Endodermal cell (in vitro differentiated cells): Measurements from ENCODE around the gene COL27A1. TPM values are rescaled to one million over a fixed set of nuclear protein-coding genes. Genes with fewer than 3 reads are reported as not detected.

ENCODE experiments used
- DNase-seq: peaks from one replicate; pipeline ENCODE4 v3.0.0-alpha.2; 2017
- H3K27ac ChIP-seq: 2 replicates; pipeline ENCODE4 v1.5.1; 2013; ENCODE audit warnings: mild to moderate bottlenecking, low read depth, low read length, moderate library complexity
- H3K27me3 ChIP-seq: 2 replicates; pipeline ENCODE4 v1.6.1; 2013; ENCODE audit warnings: mild to moderate bottlenecking, low read length, moderate library complexity; ENCODE audit not compliant: insufficient read depth, control insufficient read depth, poor library complexity, severe bottlenecking
- H3K36me3 ChIP-seq: 2 replicates; pipeline ENCODE4 v1.7.0; 2013; ENCODE audit warnings: mild to moderate bottlenecking, low read length, moderate library complexity; ENCODE audit not compliant: control insufficient read depth, insufficient read depth
- H3K4me1 ChIP-seq: one replicate; pipeline ENCODE4 v1.7.0; 2013; ENCODE audit warnings: low read length; ENCODE audit not compliant: control insufficient read depth, insufficient read depth
- H3K4me3 ChIP-seq: 2 replicates; pipeline ENCODE4 v1.5.1; 2013; ENCODE audit warnings: mild to moderate bottlenecking, low read length, moderate library complexity
- H3K9ac ChIP-seq: 2 replicates; pipeline ENCODE4 v1.6.1; 2013; ENCODE audit warnings: mild to moderate bottlenecking, low read length, moderate library complexity; ENCODE audit not compliant: poor library complexity, severe bottlenecking; ENCODE audit errors: extremely low read depth
- H3K9me3 ChIP-seq: 2 replicates; pipeline ENCODE4 v1.6.1; 2013; ENCODE audit warnings: mild to moderate bottlenecking, low read length, moderate library complexity; ENCODE audit not compliant: control insufficient read depth
- H3K27ac Mint-ChIP-seq: 2 replicates; pipeline ENCODE4 v1.8.0; 2020; ENCODE audit warnings: mixed read lengths
- H3K27me3 Mint-ChIP-seq: 2 replicates; pipeline ENCODE4 v1.8.0; 2021; ENCODE audit warnings: mild to moderate bottlenecking, mixed read lengths; ENCODE audit not compliant: insufficient read depth
- H3K36me3 Mint-ChIP-seq: 2 replicates; pipeline ENCODE4 v1.8.0; 2020; ENCODE audit warnings: low read depth, mixed read lengths
- H3K4me1 Mint-ChIP-seq: 2 replicates; pipeline ENCODE4 v1.8.0; 2020; ENCODE audit warnings: mixed read lengths
- H3K4me3 Mint-ChIP-seq: 2 replicates; pipeline ENCODE4 v1.8.0; 2020; ENCODE audit warnings: mild to moderate bottlenecking, moderate library complexity, mixed read lengths
- H3K9me3 Mint-ChIP-seq: 2 replicates; pipeline ENCODE4 v1.8.0; 2020; ENCODE audit warnings: mild to moderate bottlenecking, mixed read lengths
- WGBS, 2 experiments: methylation state at CpG; one replicate each; pipeline versions ENCODE4 v1.1.5 to v1.1.7; 2013; ENCODE audit warnings: missing lambda C conversion rate in 2 of 2, mixed read lengths in 1 of 2; ENCODE audit not compliant: insufficient coverage in 1 of 2, insufficient read length in 1 of 2; 5-methylcytosine and 5-hydroxymethylcytosine counted together
- total RNA-seq, 2 donors: library from RNA; stranded (reverse); fragmentation: NEBNext Ultra II Directional in 1 of 2; extraction: Animal tissue kit (Norgen Biotek cat#: 25700) in 1 of 2; gene quantifications; 2 replicates in 1 of 2; 3 replicates in 1 of 2; pipeline ENCODE4 v1.2.1, GENCODE V29; 2021
- TF ChIP-seq, protein P1 (sequence below): fragments of 200-600 bp; sonication (generic); conservative IDR thresholded peaks from 2 replicates; pipeline ENCODE4 v1.5.0; 2021; ENCODE audit warnings: antibody characterized with exemption, mild to moderate bottlenecking

COL27A1 gene
- total RNA-seq, 2 donors from 2014 or later = 43.8 to 69.5 TPM

DNA sequence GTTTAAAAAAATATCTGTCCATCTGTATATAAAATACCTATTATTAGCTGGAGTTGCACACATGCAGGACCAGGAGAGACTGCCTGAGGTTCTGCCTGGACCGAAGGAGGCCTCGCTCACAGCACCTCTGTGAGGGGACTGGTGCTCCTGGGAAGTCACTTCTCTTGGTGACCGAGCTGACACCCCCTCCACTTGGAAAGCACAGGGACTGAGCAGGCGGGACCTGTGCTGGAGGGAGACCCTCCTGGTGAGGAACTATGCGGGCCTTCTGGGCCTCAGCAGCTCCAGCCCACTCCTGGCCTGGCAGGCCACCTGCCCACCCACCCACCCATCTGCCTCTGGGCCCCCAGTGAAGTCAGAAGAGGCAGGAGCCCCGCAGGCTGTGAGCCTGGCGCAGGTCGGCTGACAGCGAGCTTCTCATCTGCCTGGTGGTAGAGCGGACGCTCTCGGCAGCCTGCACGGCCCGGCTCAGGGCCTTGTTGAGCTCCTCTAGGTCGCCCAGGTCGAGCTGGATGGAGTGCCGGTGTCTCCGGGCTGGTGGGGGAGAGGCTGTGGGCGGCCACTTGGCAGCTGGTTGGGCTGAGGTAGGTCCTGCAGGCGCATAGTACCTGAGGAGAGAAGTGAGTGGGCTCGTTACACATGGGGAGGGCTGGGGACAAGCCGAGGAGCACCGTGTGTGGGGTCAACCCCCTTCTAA, 181.5 kb downstream of the COL27A1 start:
- Mint-ChIP-seq H3K9me3 (peaks cover 2% of the 10 kb centered on the region), H3K27me3 (no peaks in the 10 kb centered on the region), H3K36me3 (peaks cover 27% of the 10 kb centered on the region), H3K4me1 (no peaks in the 10 kb centered on the region), H3K4me3 (no peak overlapping the region), H3K27ac (no peak overlapping the region)
- Histone ChIP-seq H3K4me1 (no peaks in the 10 kb centered on the region), H3K9ac (no peak overlapping the region), H3K36me3 (no peaks in the 10 kb centered on the region), H3K27me3 (no peaks in the 10 kb centered on the region), H3K27ac (no peak overlapping the region), H3K4me3 (no peak overlapping the region), H3K9me3 (no peaks in the 10 kb centered on the region)
- TF ChIP-seq, protein P1, sequence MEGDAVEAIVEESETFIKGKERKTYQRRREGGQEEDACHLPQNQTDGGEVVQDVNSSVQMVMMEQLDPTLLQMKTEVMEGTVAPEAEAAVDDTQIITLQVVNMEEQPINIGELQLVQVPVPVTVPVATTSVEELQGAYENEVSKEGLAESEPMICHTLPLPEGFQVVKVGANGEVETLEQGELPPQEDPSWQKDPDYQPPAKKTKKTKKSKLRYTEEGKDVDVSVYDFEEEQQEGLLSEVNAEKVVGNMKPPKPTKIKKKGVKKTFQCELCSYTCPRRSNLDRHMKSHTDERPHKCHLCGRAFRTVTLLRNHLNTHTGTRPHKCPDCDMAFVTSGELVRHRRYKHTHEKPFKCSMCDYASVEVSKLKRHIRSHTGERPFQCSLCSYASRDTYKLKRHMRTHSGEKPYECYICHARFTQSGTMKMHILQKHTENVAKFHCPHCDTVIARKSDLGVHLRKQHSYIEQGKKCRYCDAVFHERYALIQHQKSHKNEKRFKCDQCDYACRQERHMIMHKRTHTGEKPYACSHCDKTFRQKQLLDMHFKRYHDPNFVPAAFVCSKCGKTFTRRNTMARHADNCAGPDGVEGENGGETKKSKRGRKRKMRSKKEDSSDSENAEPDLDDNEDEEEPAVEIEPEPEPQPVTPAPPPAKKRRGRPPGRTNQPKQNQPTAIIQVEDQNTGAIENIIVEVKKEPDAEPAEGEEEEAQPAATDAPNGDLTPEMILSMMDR = no peak
- WGBS, 2 experiments = 91 to 93% methylated on average over 9 to 23 of the region's 23 CpGs
- DNase-seq = no peak

DNA sequence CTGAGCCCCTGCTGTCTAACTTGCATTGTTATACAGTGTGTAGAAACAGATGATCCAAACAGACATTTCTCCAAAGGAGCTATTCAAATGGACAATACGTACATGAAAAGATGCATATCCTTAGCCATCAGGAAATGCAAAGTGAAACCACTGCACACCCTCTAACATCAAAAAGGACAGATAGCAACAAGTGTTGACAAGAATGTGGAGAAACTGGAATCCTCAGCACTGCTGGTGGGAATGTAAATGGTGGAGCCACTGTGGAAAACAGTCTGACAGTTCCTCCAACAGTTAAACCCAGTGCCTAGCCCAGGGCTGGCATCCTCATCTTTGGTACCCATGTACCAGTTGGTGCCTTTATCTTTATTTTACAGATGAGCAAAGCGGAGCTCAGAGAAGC, 182.8 kb downstream of the COL27A1 start:
- Mint-ChIP-seq H3K27me3 (no peaks in the 10 kb centered on the region), H3K27ac (no peak overlapping the region), H3K36me3 (peaks cover 29% of the 10 kb centered on the region), H3K4me3 (no peak overlapping the region), H3K9me3 (peaks cover 2% of the 10 kb centered on the region), H3K4me1 (no peaks in the 10 kb centered on the region)
- TF ChIP-seq, protein P1 = no peak
- H3K9me3 ChIP-seq = no peaks in the 10 kb centered on the region
- H3K4me1 ChIP-seq = no peaks in the 10 kb centered on the region
- WGBS, 2 experiments = 89 to 93% methylated on average over 2 of the region's 2 CpGs
- no peaks in the 10 kb centered on the region for H3K27me3 ChIP-seq
- no peak overlapping the region for H3K27ac ChIP-seq
- H3K36me3 ChIP-seq = peaks cover 4% of the 10 kb centered on the region
- H3K9ac ChIP-seq = no peak overlapping the region
- DNase-seq = no peak
- no peak overlapping the region for H3K4me3 ChIP-seq

DNA sequence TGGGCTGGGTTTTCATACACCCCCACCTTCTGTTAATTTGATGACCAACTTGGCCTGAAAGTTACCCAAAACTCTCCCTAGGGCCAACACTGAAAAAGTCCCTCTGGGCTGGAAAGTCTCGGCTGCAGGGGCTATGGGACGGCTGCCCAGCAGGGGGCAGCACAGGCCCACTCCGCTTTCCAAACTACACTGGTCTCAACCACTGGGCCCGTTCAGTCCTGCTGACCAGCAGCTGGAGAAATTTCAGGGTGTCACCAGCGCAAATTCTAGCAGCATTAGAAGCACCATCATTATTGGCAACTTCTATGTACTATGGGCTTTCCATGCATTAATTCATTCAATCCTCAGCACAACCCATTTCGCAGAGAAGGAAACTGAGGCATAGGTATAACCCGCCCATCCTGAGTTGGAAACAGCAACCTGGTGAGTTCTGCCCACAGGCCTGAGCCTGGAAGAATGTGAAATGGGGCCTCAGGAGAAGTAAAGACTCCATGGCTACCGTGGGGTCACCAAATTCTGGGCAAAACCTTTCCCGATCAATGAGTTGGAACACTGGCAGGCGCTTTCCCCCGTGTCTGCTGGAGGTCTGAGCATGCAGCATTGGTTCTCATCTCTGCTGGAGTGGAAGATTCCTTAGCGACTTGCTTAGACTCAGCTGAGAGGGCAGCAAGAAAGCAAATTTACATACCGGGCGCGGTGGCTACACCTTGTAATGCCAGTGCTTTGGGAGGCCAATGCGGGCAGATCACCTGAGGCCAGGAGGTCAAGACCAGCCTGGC, 184.0 kb downstream of the COL27A1 start:
- 79 to 82% methylated on average over 16 of the region's 16 CpGs for WGBS, 2 experiments
- TF ChIP-seq, protein P1 = peak; percentile 94
- H3K4me3 ChIP-seq = no peak overlapping the region
- peaks cover 4% of the 10 kb centered on the region for H3K36me3 ChIP-seq
- no peaks in the 10 kb centered on the region for H3K9me3 ChIP-seq
- Mint-ChIP-seq H3K9me3 (no peaks in the 10 kb centered on the region), H3K4me3 (no peak overlapping the region), H3K36me3 (peaks cover 32% of the 10 kb centered on the region), H3K27ac (no peak overlapping the region), H3K27me3 (no peaks in the 10 kb centered on the region), H3K4me1 (no peaks in the 10 kb centered on the region)
- no peaks in the 10 kb centered on the region for H3K4me1 ChIP-seq
- H3K27me3 ChIP-seq = no peaks in the 10 kb centered on the region
- H3K9ac ChIP-seq = no peak overlapping the region
- DNase-seq = peak; percentile 90
- no peak overlapping the region for H3K27ac ChIP-seq
